Nucleus accumbens (tissue), 56 donors: Measurements from ENCODE around the gene DDX28.

Experiments
- DNase-seq, 56 donors: peaks; one replicate each; lab custom pipeline; 2025; lab: John Stamatoyannopoulos, UW

Gene DDX28

GRCh38 chr16:68022728-68023537 lies at the start of gene DDX28, which contains the start of gene DUS2:
Gene DDX28, minus strand, starts transcription at chr16:68023232. Its CDS starts 30 bp downstream, at chr16:68023202.
Gene DUS2, plus strand, starts transcription at chr16:68023284. Its CDS starts 14,740 bp downstream, at chr16:68038024.
- peak in 55 of 56 donors; percentile 25 to 96 (median 87) for DNase-seq

- DNase-seq: no peak
These were observed 49.1 kb upstream of the DDX28 start for GRCh38 chr16:68072038-68072695.

- DNase-seq: no peak
These were observed 48.5 kb upstream of the DDX28 start for GRCh38 chr16:68071518-68071901.

GRCh38 chr16:68070806-68071517 lies 47.9 kb upstream of the DDX28 start:
- no peak for DNase-seq

- no peak for DNase-seq
These were observed 47.3 kb upstream of the DDX28 start for GRCh38 chr16:68070249-68070730.

- no peak for DNase-seq
These were observed 46.6 kb upstream of the DDX28 start for GRCh38 chr16:68069511-68070248.

- no peak for DNase-seq
These were observed 45.9 kb upstream of the DDX28 start for GRCh38 chr16:68068926-68069325.

GRCh38 chr16:68066763-68067162 lies 43.7 kb upstream of the DDX28 start:
- DNase-seq: no peak

- DNase-seq: no peak
These were observed 42.8 kb upstream of the DDX28 start for GRCh38 chr16:68065716-68066305.

GRCh38 chr16:68064791-68065365 lies 41.8 kb upstream of the DDX28 start:
- DNase-seq: peak in 41 of 56 donors; percentile 4 to 72 (median 25)

- no peak for DNase-seq
These were observed 39.9 kb upstream of the DDX28 start for GRCh38 chr16:68062910-68063393.

GRCh38 chr16:68061396-68061795 lies 38.4 kb upstream of the DDX28 start:
- DNase-seq: no peak

- DNase-seq: no peak
These were observed 36.8 kb upstream of the DDX28 start for GRCh38 chr16:68059804-68060203.

- no peak for DNase-seq
These were observed 32.4 kb upstream of the DDX28 start for GRCh38 chr16:68055395-68055794.

- DNase-seq: no peak
These were observed 26.4 kb upstream of the DDX28 start for GRCh38 chr16:68049449-68049848.

GRCh38 chr16:68047987-68048386 lies 25.0 kb upstream of the DDX28 start:
- DNase-seq: no peak

- DNase-seq: no peak
These were observed 23.1 kb upstream of the DDX28 start for GRCh38 chr16:68046106-68046505.

GRCh38 chr16:68041783-68042182 lies 18.8 kb upstream of the DDX28 start:
- DNase-seq: no peak
